Measurements from ENCODE around the gene RFX8. TPM values are rescaled to one million over a fixed set of nuclear protein-coding genes. Genes with fewer than 3 reads are reported as not detected.

RFX8 gene
- total and polyA plus RNA-seq, 4 donors, result 0.96 to 2.1 (median 1.0) TPM; not detected in 1

GRCh38 chr2:101416609-101417008 is 58.3 kb downstream of the RFX8 start:
- intact Hi-C loops (cut with DNase I), result loop anchor here (5.0 to 10.0 kb wide), 3 partner anchors 101 to 416 kb away; partner anchors contain the start of gene MAP4K4 (in 1 of the 2)
- H3K27ac ChIP-seq (ENCODE audit: low read depth in 1 of 2, low read length in 2 of 2), result no peak overlapping the region
- no peak for DNase-seq
- no peaks in the 10 kb centered on the region for H3K4me1 ChIP-seq (ENCODE audit: control insufficient read depth in 1 of 2, insufficient read depth in 2 of 2, low read length in 2 of 2)
- H3K4me3 ChIP-seq (ENCODE audit: low read length in 2 of 2), result no peak overlapping the region
- no peaks in the 10 kb centered on the region for H3K27me3 ChIP-seq (ENCODE audit: control insufficient read depth in 1 of 2, insufficient read depth in 2 of 2, low read length in 1 of 2)
- H3K36me3 ChIP-seq (ENCODE audit: control insufficient read depth in 1 of 2, insufficient read depth in 2 of 2, low read length in 1 of 2), result no peaks in the 10 kb centered on the region
- no peak for ATAC-seq (ENCODE audit: low FRiP score)
- H3K9me3 ChIP-seq (ENCODE audit: control insufficient read depth, low read length), result no peaks in the 10 kb centered on the region
- whole genome bisulfite sequencing, 2 donors, result 86 to 87% methylated on average over 5 of the region's 5 CpGs

DNA sequence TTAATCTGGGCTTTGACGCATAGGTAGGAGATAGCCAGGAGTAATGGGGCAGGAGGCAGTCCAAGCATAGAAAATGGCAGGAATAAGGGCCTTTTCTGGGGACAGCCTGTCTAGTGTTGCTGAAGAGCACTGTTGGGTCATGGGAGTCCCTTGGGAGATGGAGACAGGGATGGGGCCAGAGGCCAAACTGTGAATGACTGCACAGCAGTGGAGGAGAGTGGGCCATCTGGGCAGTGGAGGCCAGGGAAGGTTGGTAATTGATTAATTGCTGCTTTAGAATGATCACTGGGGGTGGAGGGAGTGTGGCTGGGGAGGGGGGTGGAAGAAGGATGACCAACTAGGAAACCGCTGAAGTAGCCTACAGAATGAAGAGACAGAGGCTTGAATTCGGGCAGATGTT is 59.0 kb downstream of the RFX8 start:
- DNase-seq (no peak), ATAC-seq (ENCODE audit: low FRiP score) (no peak)
- Histone ChIP-seq H3K27me3 (ENCODE audit: control insufficient read depth in 1 of 2, insufficient read depth in 2 of 2, low read length in 1 of 2) (no peaks in the 10 kb centered on the region), H3K4me3 (ENCODE audit: low read length in 2 of 2) (no peak overlapping the region), H3K4me1 (ENCODE audit: control insufficient read depth in 1 of 2, insufficient read depth in 2 of 2, low read length in 2 of 2) (no peaks in the 10 kb centered on the region), H3K36me3 (ENCODE audit: control insufficient read depth in 1 of 2, insufficient read depth in 2 of 2, low read length in 1 of 2) (no peaks in the 10 kb centered on the region), H3K9me3 (ENCODE audit: control insufficient read depth, low read length) (no peaks in the 10 kb centered on the region), H3K27ac (ENCODE audit: low read depth in 1 of 2, low read length in 2 of 2) (no peak overlapping the region)
- WGBS, 2 donors, result 97 to 100% methylated on average over 3 of the region's 3 CpGs
- intact Hi-C loops (cut with DNase I), result loop anchor here (5.0 to 10.0 kb wide), 3 partner anchors 101 to 416 kb away; partner anchors contain the start of gene MAP4K4 (in 1 of the 2)

- DNase-seq (no peak), ATAC-seq (ENCODE audit: low FRiP score) (no peak)
- Histone ChIP-seq H3K9me3 (ENCODE audit: control insufficient read depth, low read length) (no peaks in the 10 kb centered on the region), H3K4me1 (ENCODE audit: control insufficient read depth in 1 of 2, insufficient read depth in 2 of 2, low read length in 2 of 2) (no peaks in the 10 kb centered on the region), H3K36me3 (ENCODE audit: control insufficient read depth in 1 of 2, insufficient read depth in 2 of 2, low read length in 1 of 2) (no peaks in the 10 kb centered on the region), H3K27ac (ENCODE audit: low read depth in 1 of 2, low read length in 2 of 2) (no peak overlapping the region), H3K27me3 (ENCODE audit: control insufficient read depth in 1 of 2, insufficient read depth in 2 of 2, low read length in 1 of 2) (no peaks in the 10 kb centered on the region), H3K4me3 (ENCODE audit: low read length in 2 of 2) (no peak overlapping the region)
- WGBS, 2 donors, result 97 to 98% methylated on average over 2 of the region's 2 CpGs
- intact Hi-C loops (cut with DNase I), result loop anchor here (5.0 to 10.0 kb wide), 3 partner anchors 102 to 417 kb away; partner anchors contain the start of gene MAP4K4 (in 1 of the 2)
These were observed 59.7 kb downstream of the RFX8 start for GRCh38 chr2:101415220-101415619.

GRCh38 chr2:101412092-101412694 is 62.7 kb downstream of the RFX8 start:
- no peak for ATAC-seq (ENCODE audit: low FRiP score)
- Histone ChIP-seq H3K36me3 (ENCODE audit: control insufficient read depth in 1 of 2, insufficient read depth in 2 of 2, low read length in 1 of 2) (no peaks in the 10 kb centered on the region), H3K9me3 (ENCODE audit: control insufficient read depth, low read length) (no peaks in the 10 kb centered on the region), H3K4me1 (ENCODE audit: control insufficient read depth in 1 of 2, insufficient read depth in 2 of 2, low read length in 2 of 2) (no peaks in the 10 kb centered on the region), H3K27ac (ENCODE audit: low read depth in 1 of 2, low read length in 2 of 2) (no peak overlapping the region), H3K27me3 (ENCODE audit: control insufficient read depth in 1 of 2, insufficient read depth in 2 of 2, low read length in 1 of 2) (no peaks in the 10 kb centered on the region), H3K4me3 (ENCODE audit: low read length in 2 of 2) (no peak overlapping the region)
- 93% methylated on average over 9 of the region's 9 CpGs for whole genome bisulfite sequencing, 2 donors
- intact Hi-C loops (cut with DNase I), result loop anchor here in 1 of 2 donors (10.0 kb wide), 1 partner anchor 283 kb away; the partner anchor contains the start of gene MAP4K4
- DNase-seq, result no peak

DNA sequence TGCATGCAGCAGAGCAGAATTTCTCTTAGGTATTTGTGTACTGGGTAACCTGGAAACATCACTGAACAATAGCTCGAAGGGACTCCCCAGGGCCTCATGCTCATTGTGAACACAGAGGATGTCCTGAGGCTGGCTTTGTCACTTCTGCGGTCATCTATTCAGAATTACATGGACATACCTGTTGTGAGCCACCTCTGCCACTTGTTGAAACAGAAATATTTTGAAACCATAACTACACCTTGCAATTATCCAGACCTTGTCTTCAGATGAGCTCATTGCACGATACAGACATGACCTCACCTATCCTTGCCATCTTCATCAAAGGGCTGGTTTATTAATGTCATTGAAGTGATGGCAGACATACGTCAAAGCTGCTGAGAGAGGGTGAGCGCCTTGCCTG is 64.2 kb downstream of the RFX8 start:
- Histone ChIP-seq H3K36me3 (ENCODE audit: control insufficient read depth in 1 of 2, insufficient read depth in 2 of 2, low read length in 1 of 2) (no peaks in the 10 kb centered on the region), H3K27me3 (ENCODE audit: control insufficient read depth in 1 of 2, insufficient read depth in 2 of 2, low read length in 1 of 2) (no peaks in the 10 kb centered on the region), H3K4me1 (ENCODE audit: control insufficient read depth in 1 of 2, insufficient read depth in 2 of 2, low read length in 2 of 2) (no peaks in the 10 kb centered on the region), H3K4me3 (ENCODE audit: low read length in 2 of 2) (no peak overlapping the region), H3K9me3 (ENCODE audit: control insufficient read depth, low read length) (no peaks in the 10 kb centered on the region), H3K27ac (ENCODE audit: low read depth in 1 of 2, low read length in 2 of 2) (no peak overlapping the region)
- DNase-seq (no peak), ATAC-seq (ENCODE audit: low FRiP score) (no peak)
- intact Hi-C loops (cut with DNase I), result loop anchor here in 1 of 2 donors (10.0 kb wide), 1 partner anchor 284 kb away; the partner anchor contains the start of gene MAP4K4
- WGBS, 2 donors, result 93% methylated on average over 5 of the region's 5 CpGs

- Histone ChIP-seq H3K4me1 (ENCODE audit: control insufficient read depth in 1 of 2, insufficient read depth in 2 of 2, low read length in 2 of 2) (no peaks in the 10 kb centered on the region), H3K4me3 (ENCODE audit: low read length in 2 of 2) (no peak overlapping the region), H3K9me3 (ENCODE audit: control insufficient read depth, low read length) (no peaks in the 10 kb centered on the region), H3K27ac (ENCODE audit: low read depth in 1 of 2, low read length in 2 of 2) (no peak overlapping the region), H3K27me3 (ENCODE audit: control insufficient read depth in 1 of 2, insufficient read depth in 2 of 2, low read length in 1 of 2) (no peaks in the 10 kb centered on the region), H3K36me3 (ENCODE audit: control insufficient read depth in 1 of 2, insufficient read depth in 2 of 2, low read length in 1 of 2) (no peaks in the 10 kb centered on the region)
- no peak for DNase-seq
- WGBS, 2 donors, result 95 to 96% methylated on average over 5 of the region's 5 CpGs
- ATAC-seq (ENCODE audit: low FRiP score), result no peak
- intact Hi-C loops (cut with DNase I), result loop anchor here in 1 of 2 donors (10.0 kb wide), 1 partner anchor 285 kb away; the partner anchor contains the start of gene MAP4K4
These were observed 64.8 kb downstream of the RFX8 start for GRCh38 chr2:101410114-101410513.

DNA sequence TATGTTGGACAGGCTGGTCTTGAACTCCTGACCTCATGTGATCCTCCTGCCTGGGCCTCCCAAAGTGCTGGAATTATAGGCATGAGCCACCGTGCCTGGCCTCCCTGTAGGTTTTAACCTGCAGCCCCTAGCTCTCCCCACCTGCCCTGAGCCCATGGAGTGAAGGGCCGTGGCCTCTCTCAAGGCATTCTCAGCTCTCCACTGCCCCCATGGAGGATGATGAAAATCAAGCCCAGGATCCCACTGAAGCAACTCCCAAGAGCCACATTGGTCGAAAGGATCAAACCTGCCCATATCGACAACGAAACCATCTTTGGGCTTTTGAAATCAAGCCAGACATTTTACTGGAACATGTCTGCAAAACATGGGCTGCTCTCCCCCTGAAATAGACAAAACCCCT is 65.2 kb downstream of the RFX8 start:
- ATAC-seq (ENCODE audit: low FRiP score), result no peak
- intact Hi-C loops (cut with DNase I), result loop anchor here in 1 of 2 donors (10.0 kb wide), 1 partner anchor 285 kb away; the partner anchor contains the start of gene MAP4K4
- 85 to 92% methylated on average over 5 of the region's 5 CpGs for WGBS, 2 donors
- Histone ChIP-seq H3K27ac (ENCODE audit: low read depth in 1 of 2, low read length in 2 of 2) (no peak overlapping the region), H3K4me3 (ENCODE audit: low read length in 2 of 2) (no peak overlapping the region), H3K9me3 (ENCODE audit: control insufficient read depth, low read length) (no peaks in the 10 kb centered on the region), H3K27me3 (ENCODE audit: control insufficient read depth in 1 of 2, insufficient read depth in 2 of 2, low read length in 1 of 2) (no peaks in the 10 kb centered on the region), H3K36me3 (ENCODE audit: control insufficient read depth in 1 of 2, insufficient read depth in 2 of 2, low read length in 1 of 2) (no peaks in the 10 kb centered on the region), H3K4me1 (ENCODE audit: control insufficient read depth in 1 of 2, insufficient read depth in 2 of 2, low read length in 2 of 2) (no peaks in the 10 kb centered on the region)
- DNase-seq, result no peak

DNA sequence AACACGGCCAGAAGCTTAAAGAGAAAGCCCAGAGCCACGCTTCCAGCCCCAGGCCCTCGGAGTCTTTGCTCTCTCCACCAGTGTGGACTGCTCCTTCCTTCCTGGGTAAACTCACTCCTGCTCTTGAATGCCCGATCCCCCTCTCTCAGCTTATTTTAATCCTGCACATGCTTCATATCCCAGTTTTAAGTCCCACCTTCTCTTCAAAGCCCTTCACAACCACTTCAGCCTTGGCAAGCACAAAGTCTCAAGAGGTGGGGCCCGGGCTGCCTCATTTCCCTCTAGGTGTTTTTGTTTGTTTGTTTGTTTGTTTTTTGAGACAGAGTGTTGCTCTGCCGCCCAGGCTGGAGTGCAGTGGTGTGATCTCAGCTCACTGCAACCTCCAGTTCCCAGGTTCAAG is 66.0 kb downstream of the RFX8 start:
- Histone ChIP-seq H3K36me3 (ENCODE audit: control insufficient read depth in 1 of 2, insufficient read depth in 2 of 2, low read length in 1 of 2) (no peaks in the 10 kb centered on the region), H3K27me3 (ENCODE audit: control insufficient read depth in 1 of 2, insufficient read depth in 2 of 2, low read length in 1 of 2) (no peaks in the 10 kb centered on the region), H3K4me3 (ENCODE audit: low read length in 2 of 2) (no peak overlapping the region), H3K4me1 (ENCODE audit: control insufficient read depth in 1 of 2, insufficient read depth in 2 of 2, low read length in 2 of 2) (no peaks in the 10 kb centered on the region), H3K27ac (ENCODE audit: low read depth in 1 of 2, low read length in 2 of 2) (no peak overlapping the region), H3K9me3 (ENCODE audit: control insufficient read depth, low read length) (no peaks in the 10 kb centered on the region)
- DNase-seq (no peak), ATAC-seq (ENCODE audit: low FRiP score) (no peak)
- intact Hi-C loops (cut with DNase I), result no loop called here
- WGBS, 2 donors, result 88 to 92% methylated on average over 6 of the region's 6 CpGs

- H3K36me3 ChIP-seq (ENCODE audit: control insufficient read depth in 1 of 2, insufficient read depth in 2 of 2, low read length in 1 of 2), result no peaks in the 10 kb centered on the region
- H3K4me3 ChIP-seq (ENCODE audit: low read length in 2 of 2), result no peak overlapping the region
- no peaks in the 10 kb centered on the region for H3K9me3 ChIP-seq (ENCODE audit: control insufficient read depth, low read length)
- H3K27ac ChIP-seq (ENCODE audit: low read depth in 1 of 2, low read length in 2 of 2), result no peak overlapping the region
- WGBS, 2 donors, result 87 to 91% methylated on average over 7 of the region's 7 CpGs
- H3K27me3 ChIP-seq (ENCODE audit: control insufficient read depth in 1 of 2, insufficient read depth in 2 of 2, low read length in 1 of 2), result no peaks in the 10 kb centered on the region
- DNase-seq (no peak), ATAC-seq (ENCODE audit: low FRiP score) (no peak)
- H3K4me1 ChIP-seq (ENCODE audit: control insufficient read depth in 1 of 2, insufficient read depth in 2 of 2, low read length in 2 of 2), result no peaks in the 10 kb centered on the region
- intact Hi-C loops (cut with DNase I), result no loop called here
These were observed 69.5 kb downstream of the RFX8 start for GRCh38 chr2:101405351-101405899.

Data from aorta (tissue), 5 donors.